Measurements from ENCODE around the gene DARS1.
"Not testable (repeated sequence)": the region's sequence is repeated elsewhere in the genome, so short reads cannot be mapped to it uniquely, and the experiment has no call there.

DARS1 gene

GRCh38 chr2:135984199-135985017, 1.0 kb downstream of the DARS1 start:
- in situ Hi-C loops (cut with MboI; ENCODE audit: low pct_unique_long_range_greater_than_20kb, low sequenced_read_pairs, unreplicated experiment), result no loop called here
- DNase-seq (ENCODE audit: low spot score), result peak; percentile 54
- no peak for TF ChIP-seq CTCF (IDR thresholded peaks at IDR 0.05; ENCODE audit: extremely low read depth, insufficient read depth, missing control alignments)

GRCh38 chr2:135980434-135981079, 4.9 kb downstream of the DARS1 start:
- DNase-seq (ENCODE audit: low spot score), result no peak
- TF ChIP-seq CTCF (IDR thresholded peaks at IDR 0.05; ENCODE audit: extremely low read depth, insufficient read depth, missing control alignments), result no peak
- in situ Hi-C loops (cut with MboI; ENCODE audit: low pct_unique_long_range_greater_than_20kb, low sequenced_read_pairs, unreplicated experiment), result no loop called here

GRCh38 chr2:135975702-135976101, 9.7 kb downstream of the DARS1 start:
- in situ Hi-C loops (cut with MboI; ENCODE audit: low pct_unique_long_range_greater_than_20kb, low sequenced_read_pairs, unreplicated experiment), result no loop called here
- no peak for DNase-seq (ENCODE audit: low spot score)
- TF ChIP-seq CTCF (IDR thresholded peaks at IDR 0.05; ENCODE audit: extremely low read depth, insufficient read depth, missing control alignments), result no peak

GRCh38 chr2:135974036-135974435, 11.4 kb downstream of the DARS1 start:
- in situ Hi-C loops (cut with MboI; ENCODE audit: low pct_unique_long_range_greater_than_20kb, low sequenced_read_pairs, unreplicated experiment), result no loop called here
- TF ChIP-seq CTCF (IDR thresholded peaks at IDR 0.05; ENCODE audit: extremely low read depth, insufficient read depth, missing control alignments), result no peak
- no peak for DNase-seq (ENCODE audit: low spot score)

- TF ChIP-seq CTCF (IDR thresholded peaks at IDR 0.05; ENCODE audit: extremely low read depth, insufficient read depth, missing control alignments), result no peak
- DNase-seq (ENCODE audit: low spot score), result no peak
- in situ Hi-C loops (cut with MboI; ENCODE audit: low pct_unique_long_range_greater_than_20kb, low sequenced_read_pairs, unreplicated experiment), result no loop called here
Measured at GRCh38 chr2:135969655-135970387, 15.6 kb downstream of the DARS1 start.

GRCh38 chr2:135965756-135966155, 19.7 kb downstream of the DARS1 start:
- in situ Hi-C loops (cut with MboI; ENCODE audit: low pct_unique_long_range_greater_than_20kb, low sequenced_read_pairs, unreplicated experiment), result no loop called here
- DNase-seq (ENCODE audit: low spot score), result no peak
- no peak for TF ChIP-seq CTCF (IDR thresholded peaks at IDR 0.05; ENCODE audit: extremely low read depth, insufficient read depth, missing control alignments)

GRCh38 chr2:135964404-135964803, 21.0 kb downstream of the DARS1 start:
- DNase-seq (ENCODE audit: low spot score); in situ Hi-C loops (cut with MboI; ENCODE audit: low pct_unique_long_range_greater_than_20kb, low sequenced_read_pairs, unreplicated experiment): not testable (repeated sequence)
